ENCODE results near the gene STXBP5L.
"Not testable (repeated sequence)": the region's sequence is repeated elsewhere in the genome, so short reads cannot be mapped to it uniquely, and the experiment has no call there.

The STXBP5L gene

GRCh38 chr3:120908030-120908794 is at the start of gene STXBP5L:
STXBP5L (plus strand) TSS chr3:120908205; CDS start chr3:120909579, 1,374 bp downstream.
- DNase-seq: peak; percentile 5

- no peak for DNase-seq
Measured at GRCh38 chr3:120858521-120858920, 49.5 kb upstream of the STXBP5L start.

- DNase-seq: no peak
Measured at GRCh38 chr3:120864541-120864940, 43.5 kb upstream of the STXBP5L start.

- DNase-seq: no peak
Measured at GRCh38 chr3:120875507-120875906, 32.5 kb upstream of the STXBP5L start.

- DNase-seq: no peak
Measured at GRCh38 chr3:120875989-120876388, 32.0 kb upstream of the STXBP5L start.

- DNase-seq: no peak
Measured at GRCh38 chr3:120879411-120879810, 28.6 kb upstream of the STXBP5L start.

GRCh38 chr3:120892921-120893320 is 15.1 kb upstream of the STXBP5L start:
- no peak for DNase-seq

- DNase-seq: no peak
Measured at GRCh38 chr3:120894316-120895057, 13.5 kb upstream of the STXBP5L start.

- not testable (repeated sequence) for DNase-seq
Measured at GRCh38 chr3:120901716-120902115, 6.3 kb upstream of the STXBP5L start.

- no peak for DNase-seq
Measured at GRCh38 chr3:120903221-120903620, 4.8 kb upstream of the STXBP5L start.

- DNase-seq: no peak
Measured at GRCh38 chr3:120907659-120908029, 361 bp upstream of the STXBP5L start.

- DNase-seq: no peak
Measured at GRCh38 chr3:120908795-120909601, 993 bp downstream of the STXBP5L start.

GRCh38 chr3:120909602-120909878 is 1.5 kb downstream of the STXBP5L start:
- DNase-seq: no peak

GRCh38 chr3:120926146-120926545 is 18.1 kb downstream of the STXBP5L start:
- no peak for DNase-seq

GRCh38 chr3:120928991-120929390 is 21.0 kb downstream of the STXBP5L start:
- DNase-seq: no peak

- no peak for DNase-seq
Measured at GRCh38 chr3:120931593-120931992, 23.6 kb downstream of the STXBP5L start.

- DNase-seq: no peak
Measured at GRCh38 chr3:120956143-120956542, 48.1 kb downstream of the STXBP5L start.

GRCh38 chr3:120982608-120983320 is 74.8 kb downstream of the STXBP5L start:
- no peak for DNase-seq

- DNase-seq: no peak
Measured at GRCh38 chr3:120983321-120983665, 75.3 kb downstream of the STXBP5L start.

- no peak for DNase-seq
Measured at GRCh38 chr3:120983841-120984240, 75.8 kb downstream of the STXBP5L start.

- no peak for DNase-seq
Measured at GRCh38 chr3:120985242-120985641, 77.2 kb downstream of the STXBP5L start.

GRCh38 chr3:120988994-120989393 is 81.0 kb downstream of the STXBP5L start:
- no peak for DNase-seq

GRCh38 chr3:121018917-121019321 is 110.9 kb downstream of the STXBP5L start:
- no peak for DNase-seq

Measured in GOT3 (cell line).